HUES48 (cell line): Measurements from ENCODE around the gene SYNE2.
A peak's percentile ranks its signal among the peaks of the same experiment; 100 is the strongest.

Experiments
- H3K27ac ChIP-seq: one replicate; pipeline ENCODE4 v1.7.0; 2013; ENCODE audit warnings: low read depth, low read length, inconsistent platforms
- H3K27me3 ChIP-seq: 2 replicates; pipeline ENCODE4 v1.6.1; 2013; ENCODE audit warnings: mild to moderate bottlenecking, low read length; ENCODE audit not compliant: control insufficient read depth, insufficient read depth
- H3K36me3 ChIP-seq: 2 replicates; pipeline ENCODE4 v1.6.1; 2013; ENCODE audit warnings: low read length; ENCODE audit not compliant: control insufficient read depth, insufficient read depth
- H3K4me1 ChIP-seq: 2 replicates; pipeline ENCODE4 v1.6.1; 2013; ENCODE audit warnings: mild to moderate bottlenecking, low read length; ENCODE audit not compliant: control insufficient read depth, insufficient read depth
- H3K4me3 ChIP-seq: 2 replicates; pipeline ENCODE4 v1.5.1; 2013; ENCODE audit warnings: mild to moderate bottlenecking, low read depth, low read length
- H3K9ac ChIP-seq: 2 replicates; pipeline ENCODE4 v1.6.1; 2013; ENCODE audit warnings: mild to moderate bottlenecking, low read depth, low read length, moderate library complexity
- H3K9me3 ChIP-seq: 2 replicates; pipeline ENCODE4 v1.6.1; 2013; ENCODE audit warnings: low read length; ENCODE audit not compliant: control insufficient read depth, insufficient read depth

SYNE2 gene

DNA sequence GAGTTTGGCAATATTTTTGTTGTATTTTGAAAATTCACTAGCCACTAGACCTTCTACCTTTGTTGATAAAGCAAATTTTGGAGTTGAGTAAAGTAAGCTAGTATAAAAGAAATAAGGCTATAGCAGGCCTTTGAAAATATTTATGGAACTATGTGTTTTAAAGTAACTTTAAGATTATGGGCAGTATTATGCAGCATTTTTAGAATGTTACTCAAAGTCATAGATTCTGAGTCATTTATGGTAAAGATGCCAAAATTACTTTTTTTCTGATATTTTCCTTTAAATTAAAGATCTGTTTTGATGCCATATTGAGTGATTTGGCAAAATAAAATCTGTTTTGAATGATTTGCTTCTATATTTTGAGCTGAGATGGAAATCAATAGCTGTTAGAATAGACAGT lies 57.2 kb downstream of the SYNE2 start:
- H3K36me3 ChIP-seq = no peaks in the 10 kb centered on the region
- H3K27me3 ChIP-seq = no peaks in the 10 kb centered on the region
- no peak overlapping the region for H3K27ac ChIP-seq
- H3K4me1 ChIP-seq = peaks cover 15% of the 10 kb centered on the region
- no peak overlapping the region for H3K9ac ChIP-seq
- no peaks in the 10 kb centered on the region for H3K9me3 ChIP-seq
- no peak overlapping the region for H3K4me3 ChIP-seq

GRCh38 chr14:63910583-63911363 lies 58.0 kb downstream of the SYNE2 start:
- Histone ChIP-seq H3K4me1 (peaks cover 15% of the 10 kb centered on the region), H3K9ac (no peak overlapping the region), H3K4me3 (no peak overlapping the region), H3K36me3 (no peaks in the 10 kb centered on the region), H3K9me3 (no peaks in the 10 kb centered on the region), H3K27me3 (no peaks in the 10 kb centered on the region), H3K27ac (no peak overlapping the region)

GRCh38 chr14:63911404-63911803 lies 58.6 kb downstream of the SYNE2 start:
- Histone ChIP-seq H3K9me3 (no peaks in the 10 kb centered on the region), H3K27me3 (no peaks in the 10 kb centered on the region), H3K9ac (no peak overlapping the region), H3K27ac (no peak overlapping the region), H3K4me3 (no peak overlapping the region), H3K36me3 (no peaks in the 10 kb centered on the region), H3K4me1 (peaks cover 15% of the 10 kb centered on the region)

GRCh38 chr14:63912286-63912685 lies 59.5 kb downstream of the SYNE2 start:
- Histone ChIP-seq H3K4me1 (peaks cover 10% of the 10 kb centered on the region), H3K27ac (no peak overlapping the region), H3K4me3 (no peak overlapping the region), H3K27me3 (no peaks in the 10 kb centered on the region), H3K9ac (no peak overlapping the region), H3K36me3 (no peaks in the 10 kb centered on the region), H3K9me3 (no peaks in the 10 kb centered on the region)

DNA sequence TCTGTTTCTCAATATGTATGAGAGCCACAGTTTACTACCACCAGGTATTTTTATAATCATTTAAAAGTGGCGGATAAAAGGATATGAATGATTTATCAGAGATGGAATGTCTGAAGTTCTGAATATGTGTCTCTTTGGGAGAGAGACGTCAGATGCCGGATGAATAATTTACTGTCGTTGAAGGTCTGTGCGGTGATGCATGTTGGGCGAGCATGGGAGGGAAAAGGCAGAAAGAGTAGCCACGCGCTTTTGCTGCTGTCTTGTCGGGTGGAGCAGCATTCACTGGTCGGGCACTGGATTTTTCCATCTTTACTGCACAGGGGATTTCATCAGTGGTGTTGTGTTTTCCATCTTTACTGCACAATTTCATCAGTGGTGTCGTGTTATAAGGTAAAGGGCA lies 65.6 kb downstream of the SYNE2 start:
- H3K27me3 ChIP-seq = no peaks in the 10 kb centered on the region

DNA sequence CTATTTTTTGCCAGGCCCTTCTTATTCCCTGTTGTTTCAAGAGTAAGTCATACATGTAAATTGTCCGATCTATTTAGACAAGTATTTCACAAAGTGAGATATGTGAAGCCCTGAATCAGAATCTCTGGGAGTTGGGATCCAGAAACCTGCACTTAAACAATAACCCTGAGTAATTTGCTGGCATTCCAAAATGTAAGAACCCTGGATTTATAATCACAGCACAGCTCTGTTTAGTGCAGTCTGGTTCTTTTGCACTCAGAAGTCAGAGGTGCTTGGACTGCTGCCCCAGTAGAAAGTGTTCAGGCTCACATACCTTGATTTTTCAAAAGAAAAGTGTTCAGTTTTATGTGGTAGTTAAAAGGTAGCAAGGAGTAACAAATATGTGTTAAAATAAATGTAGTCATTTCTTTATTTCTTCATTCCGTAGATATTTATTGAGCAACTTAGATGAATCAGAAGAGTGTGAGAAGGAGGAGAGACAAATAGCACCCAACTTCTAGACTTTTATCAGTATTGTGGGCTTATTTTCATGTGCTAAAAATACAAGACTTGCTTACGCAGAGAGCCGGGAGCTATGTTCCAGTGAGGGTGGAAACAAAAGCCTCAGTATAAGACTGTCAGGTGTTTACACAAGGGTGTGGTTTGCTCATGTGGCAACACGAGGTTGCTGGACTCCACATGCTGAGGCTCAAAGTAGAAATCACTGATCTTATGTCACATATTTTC lies 70.1 kb downstream of the SYNE2 start:
- Histone ChIP-seq H3K36me3 (no peaks in the 10 kb centered on the region), H3K27ac (no peak overlapping the region), H3K9ac (no peak overlapping the region), H3K4me3 (no peak overlapping the region), H3K27me3 (no peaks in the 10 kb centered on the region), H3K4me1 (no peaks in the 10 kb centered on the region), H3K9me3 (no peaks in the 10 kb centered on the region)

More for the DNA sequence above, 65.6 kb downstream of the SYNE2 start:
- H3K4me1 ChIP-seq = no peaks in the 10 kb centered on the region
- H3K27ac ChIP-seq = no peak overlapping the region
- H3K4me3 ChIP-seq = no peak overlapping the region
- H3K9me3 ChIP-seq = no peaks in the 10 kb centered on the region
- H3K9ac ChIP-seq = no peak overlapping the region
- no peaks in the 10 kb centered on the region for H3K36me3 ChIP-seq

- Histone ChIP-seq H3K9ac (no peak overlapping the region), H3K27me3 (no peaks in the 10 kb centered on the region), H3K4me3 (no peak overlapping the region), H3K36me3 (no peaks in the 10 kb centered on the region), H3K27ac (no peak overlapping the region), H3K9me3 (no peaks in the 10 kb centered on the region), H3K4me1 (no peaks in the 10 kb centered on the region)
These were observed 70.6 kb downstream of the SYNE2 start for GRCh38 chr14:63923422-63923752.

- Histone ChIP-seq H3K27me3 (no peaks in the 10 kb centered on the region), H3K27ac (no peak overlapping the region), H3K9ac (no peak overlapping the region), H3K4me3 (no peak overlapping the region), H3K9me3 (no peaks in the 10 kb centered on the region), H3K36me3 (no peaks in the 10 kb centered on the region), H3K4me1 (no peaks in the 10 kb centered on the region)
These were observed 71.6 kb downstream of the SYNE2 start for GRCh38 chr14:63924375-63924774.

GRCh38 chr14:63926641-63927040 lies 73.8 kb downstream of the SYNE2 start:
- H3K27me3 ChIP-seq = no peaks in the 10 kb centered on the region
- H3K9ac ChIP-seq = no peak overlapping the region
- no peak overlapping the region for H3K27ac ChIP-seq
- no peaks in the 10 kb centered on the region for H3K9me3 ChIP-seq
- H3K4me1 ChIP-seq = no peaks in the 10 kb centered on the region
- no peaks in the 10 kb centered on the region for H3K36me3 ChIP-seq
- no peak overlapping the region for H3K4me3 ChIP-seq

- H3K9me3 ChIP-seq = no peaks in the 10 kb centered on the region
- no peak overlapping the region for H3K27ac ChIP-seq
- peaks cover 12% of the 10 kb centered on the region; the same call in 1 of the 2 replicates for H3K4me1 ChIP-seq
- no peak overlapping the region for H3K9ac ChIP-seq
- no peaks in the 10 kb centered on the region for H3K27me3 ChIP-seq
- H3K4me3 ChIP-seq = no peak overlapping the region
- H3K36me3 ChIP-seq = no peaks in the 10 kb centered on the region
These were observed 76.0 kb downstream of the SYNE2 start for GRCh38 chr14:63928744-63929174.

- Histone ChIP-seq H3K27ac (peak overlapping the region; percentile 46), H3K4me1 (peaks cover 21% of the 10 kb centered on the region), H3K4me3 (no peak overlapping the region), H3K27me3 (no peaks in the 10 kb centered on the region), H3K36me3 (no peaks in the 10 kb centered on the region), H3K9ac (no peak overlapping the region), H3K9me3 (no peaks in the 10 kb centered on the region)
These were observed 80.3 kb downstream of the SYNE2 start for GRCh38 chr14:63933110-63933509.
